WI38 (cell line): ENCODE measurements around the gene SENP1.

ENCODE experiments used
- H3K4me3 ChIP-seq: 2 replicates; pipeline ENCODE4 v1.5.1; 2011; ENCODE audit warnings: low read depth, mild to moderate bottlenecking, control low read depth, low read length
- TF ChIP-seq, protein P1 (sequence below): IDR thresholded peaks from 2 replicates; pipeline ENCODE4 v1.5.1; 2012; ENCODE audit warnings: low read depth, mild to moderate bottlenecking, control low read depth, low read length

Gene SENP1

GRCh38 chr12:48017921-48018617 is 87.8 kb downstream of the SENP1 start:
- no peak overlapping the region for H3K4me3 ChIP-seq
- TF ChIP-seq, protein P1, sequence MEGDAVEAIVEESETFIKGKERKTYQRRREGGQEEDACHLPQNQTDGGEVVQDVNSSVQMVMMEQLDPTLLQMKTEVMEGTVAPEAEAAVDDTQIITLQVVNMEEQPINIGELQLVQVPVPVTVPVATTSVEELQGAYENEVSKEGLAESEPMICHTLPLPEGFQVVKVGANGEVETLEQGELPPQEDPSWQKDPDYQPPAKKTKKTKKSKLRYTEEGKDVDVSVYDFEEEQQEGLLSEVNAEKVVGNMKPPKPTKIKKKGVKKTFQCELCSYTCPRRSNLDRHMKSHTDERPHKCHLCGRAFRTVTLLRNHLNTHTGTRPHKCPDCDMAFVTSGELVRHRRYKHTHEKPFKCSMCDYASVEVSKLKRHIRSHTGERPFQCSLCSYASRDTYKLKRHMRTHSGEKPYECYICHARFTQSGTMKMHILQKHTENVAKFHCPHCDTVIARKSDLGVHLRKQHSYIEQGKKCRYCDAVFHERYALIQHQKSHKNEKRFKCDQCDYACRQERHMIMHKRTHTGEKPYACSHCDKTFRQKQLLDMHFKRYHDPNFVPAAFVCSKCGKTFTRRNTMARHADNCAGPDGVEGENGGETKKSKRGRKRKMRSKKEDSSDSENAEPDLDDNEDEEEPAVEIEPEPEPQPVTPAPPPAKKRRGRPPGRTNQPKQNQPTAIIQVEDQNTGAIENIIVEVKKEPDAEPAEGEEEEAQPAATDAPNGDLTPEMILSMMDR: no peak

DNA sequence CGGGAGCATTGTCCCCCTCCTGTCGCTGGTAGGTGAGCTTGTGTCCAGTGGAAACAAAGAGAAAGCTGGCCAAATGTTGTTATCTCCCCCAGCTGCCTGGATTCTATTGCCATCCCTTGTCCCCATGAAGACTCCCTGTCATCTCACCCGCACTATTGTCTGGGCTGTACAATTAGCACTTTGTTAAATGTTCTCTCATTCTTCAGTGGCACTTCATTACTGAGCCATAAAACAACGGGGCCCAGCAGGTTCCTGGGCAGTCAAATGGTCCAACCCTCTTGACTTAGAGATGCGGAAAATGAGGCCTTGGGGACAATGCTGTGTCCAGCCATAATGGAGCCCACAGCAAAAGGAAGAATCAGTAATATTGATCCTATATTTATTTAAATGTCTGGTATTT is 88.4 kb downstream of the SENP1 start:
- TF ChIP-seq, protein P1: no peak
- no peak overlapping the region for H3K4me3 ChIP-seq

DNA sequence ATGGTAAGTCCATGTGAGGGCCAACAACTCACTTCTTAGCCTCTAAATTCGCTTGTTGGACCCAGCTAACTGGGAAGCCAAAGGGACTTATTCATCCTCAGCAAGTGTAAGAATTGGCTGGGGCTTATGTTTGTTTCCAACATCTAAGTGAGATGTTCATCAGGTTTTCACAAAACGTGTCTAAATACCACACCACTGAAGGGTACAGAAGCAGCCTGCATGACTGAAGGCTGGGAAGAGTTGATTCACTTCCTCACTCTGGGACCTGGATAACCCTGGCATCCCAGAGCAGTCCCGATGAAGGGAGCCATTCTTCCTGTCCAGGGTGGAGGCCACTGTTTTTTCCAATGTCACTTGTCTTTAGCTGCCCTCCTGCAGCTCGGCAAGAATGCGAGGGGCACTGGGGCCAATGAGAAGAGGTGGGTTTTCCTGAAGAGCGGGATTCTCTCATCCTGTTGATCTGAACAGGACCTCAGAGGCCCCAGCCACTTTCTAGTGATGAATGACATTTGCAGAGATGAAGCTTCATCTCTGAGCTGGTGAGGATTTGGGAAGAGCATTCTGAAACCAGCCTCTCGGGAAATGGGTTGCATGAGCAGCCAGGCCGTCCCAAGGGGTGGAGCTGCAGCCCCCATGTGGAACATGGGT is 89.4 kb downstream of the SENP1 start:
- TF ChIP-seq, protein P1: no peak
- no peak overlapping the region for H3K4me3 ChIP-seq

DNA sequence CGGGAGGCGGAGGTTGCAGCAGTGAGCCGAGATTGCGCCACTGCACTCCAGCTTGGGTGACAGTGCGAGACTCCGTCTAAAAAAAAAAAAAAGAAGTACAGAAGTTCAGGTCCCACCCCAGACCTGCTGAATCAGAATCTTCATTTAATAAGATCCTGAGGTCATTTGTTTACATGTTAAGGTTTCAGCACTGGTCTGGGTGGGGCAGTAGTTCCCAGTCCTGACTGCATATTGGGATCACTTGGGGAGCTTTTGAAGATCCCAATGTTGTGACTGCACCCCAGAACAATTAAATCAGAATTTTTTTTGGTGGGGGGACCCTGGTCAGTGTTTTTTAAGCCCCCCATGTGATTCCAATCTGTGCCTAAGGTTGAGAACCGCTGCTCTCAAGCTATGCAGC is 89.9 kb downstream of the SENP1 start:
- TF ChIP-seq, protein P1: no peak
- H3K4me3 ChIP-seq: no peak overlapping the region

GRCh38 chr12:48015129-48015528 is 90.8 kb downstream of the SENP1 start:
- TF ChIP-seq, protein P1: no peak
- H3K4me3 ChIP-seq: no peak overlapping the region

- TF ChIP-seq, protein P1: no peak
- no peak overlapping the region for H3K4me3 ChIP-seq
Observed at GRCh38 chr12:48013287-48013686, 92.6 kb downstream of the SENP1 start.

DNA sequence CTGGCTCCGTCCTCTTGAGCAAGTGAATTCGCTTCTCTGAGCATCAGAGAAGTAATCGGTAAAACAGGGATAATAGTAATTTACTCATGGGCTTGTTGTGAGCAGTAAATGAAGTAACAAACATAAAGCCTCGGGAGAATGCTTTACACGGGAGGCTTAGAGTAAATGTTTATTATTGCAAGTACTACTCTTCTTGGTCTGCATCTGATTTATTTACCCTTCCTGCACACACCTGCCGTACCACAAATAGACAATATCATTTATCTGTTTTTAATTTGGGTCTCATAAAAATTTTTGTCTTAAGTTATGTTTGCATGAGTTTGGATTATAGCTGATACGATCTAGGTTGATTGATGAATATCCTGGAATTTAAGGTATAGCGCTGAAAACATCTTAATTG is 93.8 kb downstream of the SENP1 start:
- TF ChIP-seq, protein P1: no peak
- no peak overlapping the region for H3K4me3 ChIP-seq
